ENCODE measurements around the gene TCERG1L.

TCERG1L gene

GRCh38 chr10:131212763-131213325, 98.7 kb downstream of the TCERG1L start:
- Histone ChIP-seq H3K9me3 (ENCODE audit: control insufficient read depth, insufficient read depth, low read length) (no peaks in the 10 kb centered on the region), H3K9ac (ENCODE audit: low read depth, low read length) (no peak overlapping the region), H3K4me1 (ENCODE audit: insufficient read depth, low read length) (no peaks in the 10 kb centered on the region), H3K36me3 (ENCODE audit: insufficient read depth, low read length) (no peaks in the 10 kb centered on the region)

GRCh38 chr10:131211965-131212619, 99.4 kb downstream of the TCERG1L start:
- Histone ChIP-seq H3K4me1 (ENCODE audit: insufficient read depth, low read length) (no peaks in the 10 kb centered on the region), H3K9me3 (ENCODE audit: control insufficient read depth, insufficient read depth, low read length) (no peaks in the 10 kb centered on the region)

GRCh38 chr10:131211559-131211958, 100.0 kb downstream of the TCERG1L start:
- Histone ChIP-seq H3K36me3 (ENCODE audit: insufficient read depth, low read length) (no peaks in the 10 kb centered on the region), H3K9ac (ENCODE audit: low read depth, low read length) (no peak overlapping the region), H3K9me3 (ENCODE audit: control insufficient read depth, insufficient read depth, low read length) (no peaks in the 10 kb centered on the region), H3K4me1 (ENCODE audit: insufficient read depth, low read length) (no peaks in the 10 kb centered on the region)

More at GRCh38 chr10:131211965-131212619, 99.4 kb downstream of the TCERG1L start:
- Histone ChIP-seq H3K36me3 (ENCODE audit: insufficient read depth, low read length) (no peaks in the 10 kb centered on the region), H3K9ac (ENCODE audit: low read depth, low read length) (no peak overlapping the region)

- Histone ChIP-seq H3K9me3 (ENCODE audit: control insufficient read depth, insufficient read depth, low read length) (no peaks in the 10 kb centered on the region), H3K4me1 (ENCODE audit: insufficient read depth, low read length) (no peaks in the 10 kb centered on the region), H3K36me3 (ENCODE audit: insufficient read depth, low read length) (no peaks in the 10 kb centered on the region), H3K9ac (ENCODE audit: low read depth, low read length) (no peak overlapping the region)
These were observed 100.4 kb downstream of the TCERG1L start for GRCh38 chr10:131211146-131211545.

GRCh38 chr10:131210181-131210580, 101.3 kb downstream of the TCERG1L start:
- H3K36me3 ChIP-seq (ENCODE audit: insufficient read depth, low read length): no peaks in the 10 kb centered on the region
- no peak overlapping the region for H3K9ac ChIP-seq (ENCODE audit: low read depth, low read length)
- no peaks in the 10 kb centered on the region for H3K9me3 ChIP-seq (ENCODE audit: control insufficient read depth, insufficient read depth, low read length)
- no peaks in the 10 kb centered on the region for H3K4me1 ChIP-seq (ENCODE audit: insufficient read depth, low read length)

GRCh38 chr10:131207584-131208532, 103.7 kb downstream of the TCERG1L start:
- no peak overlapping the region for H3K9ac ChIP-seq (ENCODE audit: low read depth, low read length)
- H3K36me3 ChIP-seq (ENCODE audit: insufficient read depth, low read length): no peaks in the 10 kb centered on the region
- H3K9me3 ChIP-seq (ENCODE audit: control insufficient read depth, insufficient read depth, low read length): no peaks in the 10 kb centered on the region
- H3K4me1 ChIP-seq (ENCODE audit: insufficient read depth, low read length): no peaks in the 10 kb centered on the region

- Histone ChIP-seq H3K4me1 (ENCODE audit: insufficient read depth, low read length) (no peaks in the 10 kb centered on the region), H3K36me3 (ENCODE audit: insufficient read depth, low read length) (no peaks in the 10 kb centered on the region), H3K9me3 (ENCODE audit: control insufficient read depth, insufficient read depth, low read length) (no peaks in the 10 kb centered on the region), H3K9ac (ENCODE audit: low read depth, low read length) (no peak overlapping the region)
These were observed 104.3 kb downstream of the TCERG1L start for GRCh38 chr10:131207176-131207575.

GRCh38 chr10:131206111-131206995, 105.2 kb downstream of the TCERG1L start:
- no peaks in the 10 kb centered on the region for H3K4me1 ChIP-seq (ENCODE audit: insufficient read depth, low read length)

GRCh38 chr10:131205556-131205955, 106.0 kb downstream of the TCERG1L start:
- Histone ChIP-seq H3K9me3 (ENCODE audit: control insufficient read depth, insufficient read depth, low read length) (no peaks in the 10 kb centered on the region), H3K36me3 (ENCODE audit: insufficient read depth, low read length) (no peaks in the 10 kb centered on the region), H3K9ac (ENCODE audit: low read depth, low read length) (no peak overlapping the region), H3K4me1 (ENCODE audit: insufficient read depth, low read length) (no peaks in the 10 kb centered on the region)

More at GRCh38 chr10:131206111-131206995, 105.2 kb downstream of the TCERG1L start:
- Histone ChIP-seq H3K36me3 (ENCODE audit: insufficient read depth, low read length) (no peaks in the 10 kb centered on the region), H3K9me3 (ENCODE audit: control insufficient read depth, insufficient read depth, low read length) (no peaks in the 10 kb centered on the region), H3K9ac (ENCODE audit: low read depth, low read length) (no peak overlapping the region)

- H3K36me3 ChIP-seq (ENCODE audit: insufficient read depth, low read length): no peaks in the 10 kb centered on the region
- H3K4me1 ChIP-seq (ENCODE audit: insufficient read depth, low read length): no peaks in the 10 kb centered on the region
- no peak overlapping the region for H3K9ac ChIP-seq (ENCODE audit: low read depth, low read length)
- H3K9me3 ChIP-seq (ENCODE audit: control insufficient read depth, insufficient read depth, low read length): no peaks in the 10 kb centered on the region
These were observed 106.9 kb downstream of the TCERG1L start for GRCh38 chr10:131204406-131205152.

GRCh38 chr10:131203456-131204357, 107.8 kb downstream of the TCERG1L start:
- H3K9ac ChIP-seq (ENCODE audit: low read depth, low read length): no peak overlapping the region
- H3K9me3 ChIP-seq (ENCODE audit: control insufficient read depth, insufficient read depth, low read length): no peaks in the 10 kb centered on the region
- H3K4me1 ChIP-seq (ENCODE audit: insufficient read depth, low read length): no peaks in the 10 kb centered on the region
- H3K36me3 ChIP-seq (ENCODE audit: insufficient read depth, low read length): no peaks in the 10 kb centered on the region

- no peaks in the 10 kb centered on the region for H3K4me1 ChIP-seq (ENCODE audit: insufficient read depth, low read length)
- no peaks in the 10 kb centered on the region for H3K36me3 ChIP-seq (ENCODE audit: insufficient read depth, low read length)
- H3K9ac ChIP-seq (ENCODE audit: low read depth, low read length): no peak overlapping the region
- no peaks in the 10 kb centered on the region for H3K9me3 ChIP-seq (ENCODE audit: control insufficient read depth, insufficient read depth, low read length)
These were observed 108.5 kb downstream of the TCERG1L start for GRCh38 chr10:131202990-131203389.
